NCI-H524 (cell line): ENCODE measurements around the gene LRP11.
"Not testable (repeated sequence)": the region's sequence is repeated elsewhere in the genome, so short reads cannot be mapped to it uniquely, and the experiment has no call there.

ENCODE experiments used
- DNase-seq, 2 experiments: peaks; one replicate each; lab custom pipeline; 2025; lab: John Stamatoyannopoulos, UW

The LRP11 gene

GRCh38 chr6:149848343-149848742 is 15.8 kb downstream of the LRP11 start:
- not testable (repeated sequence) for DNase-seq

DNA sequence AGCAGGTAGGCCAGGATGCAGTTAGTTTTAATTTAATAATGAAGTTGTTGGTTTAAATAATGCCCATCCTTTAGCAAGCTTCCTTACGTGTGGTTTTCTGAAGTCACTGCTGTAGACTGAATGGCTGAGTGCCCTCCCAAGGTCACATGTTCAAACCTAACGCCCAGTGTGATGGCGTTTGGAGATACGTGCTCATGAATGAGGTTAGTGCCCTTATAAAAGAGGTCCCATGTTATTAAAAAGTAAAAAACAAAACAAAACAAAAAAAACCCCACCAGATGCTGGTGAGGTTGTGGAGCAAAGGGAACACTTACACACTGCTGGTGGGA is 16.3 kb downstream of the LRP11 start:
- DNase-seq: no peak

- DNase-seq: peak; percentile 62 to 78
Measured at GRCh38 chr6:149846321-149846720, 17.8 kb downstream of the LRP11 start.

DNA sequence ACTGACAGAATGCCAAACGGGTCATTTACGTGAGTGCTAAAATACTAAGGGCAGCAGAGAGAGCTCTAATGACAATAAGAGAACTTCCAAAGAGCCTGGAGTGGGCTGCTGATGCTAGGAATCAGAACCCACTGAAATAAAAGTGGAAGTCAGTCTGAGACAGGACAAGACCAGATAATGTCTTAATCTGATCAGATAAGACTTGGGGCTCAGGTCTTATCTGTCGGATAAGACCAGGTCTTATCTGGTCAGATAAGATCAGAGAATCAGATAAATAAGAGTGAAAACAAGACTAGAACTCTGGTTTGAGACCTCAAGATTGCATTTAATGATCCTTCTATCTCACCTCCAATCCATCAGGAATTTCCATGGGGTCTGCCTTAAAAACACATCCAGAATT is 18.6 kb downstream of the LRP11 start:
- DNase-seq: no peak

DNA sequence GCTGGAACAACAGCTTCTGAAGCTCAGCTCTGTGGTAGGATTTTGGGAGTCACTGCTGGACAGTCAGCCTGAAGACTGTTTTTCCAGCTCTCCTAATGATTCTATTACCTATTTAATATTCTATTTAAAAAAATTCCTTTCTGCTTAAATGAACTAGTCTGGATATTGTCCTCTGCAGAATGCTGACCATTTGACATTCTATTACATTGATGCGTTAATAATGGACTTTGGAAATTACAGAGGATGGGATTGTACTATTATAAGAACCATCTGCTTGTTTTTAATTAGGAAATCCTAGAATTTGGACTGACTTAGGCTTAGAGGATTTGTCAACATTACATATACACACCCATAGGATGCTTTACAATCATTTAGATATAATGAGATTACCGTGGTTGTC is 19.7 kb downstream of the LRP11 start:
- DNase-seq: peak in 1 of 2 experiments; percentile 82

- DNase-seq: not testable (repeated sequence)
Measured at GRCh38 chr6:149844036-149844435, 20.1 kb downstream of the LRP11 start.

- DNase-seq: no peak
Measured at GRCh38 chr6:149843051-149843633, 21.0 kb downstream of the LRP11 start.

DNA sequence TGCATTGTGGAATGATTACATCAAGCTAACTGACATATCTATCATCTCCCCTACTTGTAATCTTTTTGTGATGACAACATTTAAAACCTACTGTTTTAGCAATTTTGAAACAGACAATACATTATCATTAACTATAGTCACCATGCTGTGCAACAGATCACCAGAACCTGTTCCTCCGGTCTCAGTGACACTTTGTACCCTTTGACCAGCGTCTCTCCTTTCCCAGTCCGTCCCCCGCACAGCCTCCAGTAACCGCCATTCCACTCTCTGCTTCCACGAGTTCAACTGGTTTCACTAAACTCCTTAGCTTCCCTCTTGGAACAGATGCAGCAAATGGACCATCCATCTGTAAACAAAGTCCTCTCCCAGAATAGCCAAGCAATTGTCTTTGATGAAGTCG is 21.8 kb downstream of the LRP11 start:
- no peak for DNase-seq

DNA sequence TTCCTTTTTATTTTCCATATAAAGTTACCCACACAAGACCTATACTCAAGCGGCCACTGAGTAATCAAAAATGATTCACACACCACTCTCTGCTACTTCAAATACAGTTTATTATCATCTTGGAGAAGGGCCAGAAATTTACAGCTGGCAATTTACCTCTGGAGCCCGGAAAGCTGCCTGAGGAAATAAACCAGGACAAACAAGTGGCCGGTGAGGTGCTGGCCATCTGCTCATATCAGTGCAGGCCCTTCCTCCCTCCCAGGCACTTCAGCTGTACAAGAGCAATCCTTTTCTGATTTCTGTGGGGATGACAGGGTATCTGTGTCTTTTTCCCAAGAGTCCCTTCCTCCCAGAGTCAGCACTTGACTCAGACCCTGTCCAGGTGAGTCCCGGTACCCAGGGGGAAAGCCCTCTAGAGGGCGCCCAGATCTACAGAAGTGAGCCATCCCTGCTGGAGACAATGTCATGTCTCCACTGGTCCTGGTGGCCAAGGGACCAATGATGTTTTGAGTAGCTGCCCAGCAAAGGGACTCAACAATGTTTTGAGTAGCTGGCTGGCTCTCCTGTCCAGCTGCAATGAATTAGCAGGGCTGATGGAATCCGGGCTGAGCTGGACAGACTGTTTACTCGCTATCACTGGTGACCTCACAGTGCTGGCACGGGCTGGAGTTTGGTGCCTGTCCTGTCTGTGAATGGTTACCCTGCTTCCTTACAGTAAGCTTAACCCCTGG is 23.6 kb downstream of the LRP11 start:
- peak; percentile 97 to 99 for DNase-seq

GRCh38 chr6:149834513-149835481 is 29.4 kb downstream of the LRP11 start:
- DNase-seq: peak; percentile 42 to 72

- DNase-seq: no peak
Measured at GRCh38 chr6:149833651-149834050, 30.5 kb downstream of the LRP11 start.

DNA sequence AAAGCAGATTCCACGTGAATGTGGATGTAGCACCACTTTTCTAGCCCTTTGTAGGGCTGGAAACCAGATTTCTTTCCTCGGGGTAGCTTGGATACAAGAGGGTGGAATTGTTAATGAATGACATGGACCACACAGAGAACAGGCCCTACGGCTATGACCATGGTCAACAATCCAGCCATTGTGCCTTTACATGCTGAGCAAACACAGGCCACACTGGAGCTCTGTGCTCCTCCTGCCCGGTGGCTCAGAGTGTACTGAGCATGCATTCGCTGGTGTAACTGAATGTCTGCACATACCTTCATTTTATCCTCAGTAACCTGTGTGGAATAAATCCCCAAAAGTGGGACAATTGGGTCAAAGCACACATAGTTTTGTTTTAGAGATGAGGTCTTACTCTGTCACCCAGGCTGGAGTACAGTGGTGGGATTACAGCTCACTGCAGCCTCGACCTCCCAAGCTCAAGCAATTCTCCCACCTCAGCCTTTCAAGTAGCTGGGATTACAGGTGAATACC is 32.8 kb downstream of the LRP11 start:
- no peak for DNase-seq

- no peak for DNase-seq
Measured at GRCh38 chr6:149830731-149831307, 33.3 kb downstream of the LRP11 start.

- DNase-seq: no peak
Measured at GRCh38 chr6:149825292-149825691, 38.9 kb downstream of the LRP11 start.

GRCh38 chr6:149823013-149823412 is 41.1 kb downstream of the LRP11 start:
- no peak for DNase-seq

DNA sequence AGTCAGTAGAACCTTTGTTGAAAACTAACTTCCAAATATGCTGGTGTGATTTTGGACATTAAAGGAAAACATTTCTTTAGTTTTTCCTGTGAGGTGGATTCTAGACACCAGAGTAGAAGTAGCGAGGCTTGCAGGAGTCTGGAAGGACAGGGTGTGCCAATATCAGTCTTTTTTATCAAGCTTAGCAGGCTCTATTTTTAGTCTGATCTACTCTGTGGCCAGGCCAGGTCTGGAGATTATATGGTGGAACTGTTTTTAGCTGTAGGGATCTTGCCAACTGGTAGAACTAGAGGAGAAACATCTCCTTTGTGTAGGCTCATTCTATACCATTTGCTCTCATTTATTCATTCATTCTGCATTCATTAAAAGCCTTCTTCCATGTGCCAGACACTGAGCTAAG is 42.7 kb downstream of the LRP11 start:
- no peak for DNase-seq

DNA sequence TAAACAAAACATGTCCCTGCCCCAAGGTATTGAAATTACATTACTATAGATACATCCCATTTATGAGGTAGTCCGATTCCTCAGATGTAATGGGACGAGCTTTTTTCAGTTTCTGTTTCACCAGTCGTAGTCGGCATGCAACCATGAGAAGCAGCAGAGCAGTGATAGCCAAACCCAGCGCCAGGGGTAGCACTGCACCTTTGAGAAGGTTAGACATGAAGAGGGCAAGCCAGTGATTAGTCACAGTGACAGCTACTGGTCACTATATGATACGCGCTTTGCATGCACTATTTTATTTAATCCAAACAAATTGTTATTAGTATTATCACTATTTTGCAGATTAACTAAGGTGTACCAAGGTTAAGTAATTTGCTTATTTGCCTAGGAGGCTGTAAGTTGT is 43.7 kb downstream of the LRP11 start:
- no peak for DNase-seq

- DNase-seq: no peak
Measured at GRCh38 chr6:149815788-149816187, 48.4 kb downstream of the LRP11 start.

DNA sequence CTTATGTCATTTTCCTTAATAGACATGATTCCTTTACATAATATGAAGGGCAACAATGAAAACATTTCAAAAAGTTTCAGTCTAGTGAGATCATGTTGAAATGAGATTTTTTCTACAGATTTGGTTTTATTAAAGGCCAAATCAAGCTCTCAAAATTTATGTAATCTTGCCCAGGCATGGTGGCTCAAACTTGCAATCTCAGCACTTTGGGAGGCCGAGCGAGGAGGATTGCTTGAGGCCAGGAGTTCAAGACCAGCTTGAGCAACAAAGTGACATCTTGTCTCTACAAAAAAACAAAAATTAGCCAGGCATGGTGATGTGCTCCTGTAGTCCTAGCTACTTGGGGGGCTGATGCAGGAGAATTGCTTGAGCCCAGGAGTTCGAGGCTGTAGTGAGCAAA is 50.8 kb downstream of the LRP11 start:
- no peak for DNase-seq

GRCh38 chr6:149809798-149810197 is 54.4 kb downstream of the LRP11 start:
- no peak for DNase-seq

GRCh38 chr6:149806127-149806526 is 58.0 kb downstream of the LRP11 start:
- no peak for DNase-seq

- no peak for DNase-seq
Measured at GRCh38 chr6:149783551-149783950, 80.6 kb downstream of the LRP11 start.
